GM23338 (cell line): ENCODE data around the gene G6PC3. TPM values are rescaled to one million over a fixed set of nuclear protein-coding genes. Genes with fewer than 3 reads are reported as not detected.
A peak's percentile ranks its signal among the peaks of the same experiment; 100 is the strongest.

Experiments used
- ATAC-seq: fragments of 200-7000 bp; cut with Tn5 transposase; 3 replicates; pipeline ENCODE4 v1.9.1; 2020
- DNase-seq: peaks from one replicate; pipeline ENCODE4 v3.0.0-alpha.2; 2015; ENCODE audit warnings: low spot score
- H2AFZ ChIP-seq: fragments of 200-600 bp; sonication (generic); 2 replicates; pipeline ENCODE4 v1.8.0; 2016; ENCODE audit warnings: antibody characterized with exemption, mild to moderate bottlenecking, moderate library complexity
- H3F3A ChIP-seq: fragments of 200-600 bp; sonication (generic); replicated peaks from 2 replicates; pipeline ENCODE4 v1.8.0; 2017; ENCODE audit warnings: antibody characterized with exemption, mixed run types, low read depth
- H3K27ac ChIP-seq: fragments of 200-600 bp; sonication (generic); 2 replicates; pipeline ENCODE4 v1.6.1; 2016; ENCODE audit warnings: low read depth
- H3K27me3 ChIP-seq: fragments of 200-600 bp; sonication (generic); 2 replicates; pipeline ENCODE4 v1.8.0; 2016; ENCODE audit warnings: mild to moderate bottlenecking, mixed run types, moderate library complexity; ENCODE audit not compliant: insufficient read depth
- H3K36me3 ChIP-seq: fragments of 200-600 bp; sonication (generic); 2 replicates; pipeline ENCODE4 v1.8.0; 2016; ENCODE audit warnings: mild to moderate bottlenecking; ENCODE audit not compliant: insufficient read depth
- H3K4me1 ChIP-seq: fragments of 200-600 bp; sonication (generic); 2 replicates; pipeline ENCODE4 v1.8.0; 2016; ENCODE audit warnings: mild to moderate bottlenecking, moderate library complexity; ENCODE audit not compliant: insufficient read depth
- H3K4me2 ChIP-seq: fragments of 200-600 bp; sonication (generic); 2 replicates; pipeline ENCODE4 v1.7.1; 2017; ENCODE audit warnings: mixed run types
- H3K4me3 ChIP-seq: fragments of 200-600 bp; sonication (generic); 2 replicates; pipeline ENCODE4 v1.6.1; 2016; ENCODE audit warnings: mixed run types
- H3K79me2 ChIP-seq: fragments of 200-600 bp; sonication (generic); replicated peaks from 2 replicates; pipeline ENCODE4 v1.8.0; 2017; ENCODE audit warnings: mild to moderate bottlenecking; ENCODE audit not compliant: insufficient read depth
- H3K9me2 ChIP-seq: fragments of 200-600 bp; sonication (generic); 2 replicates; pipeline ENCODE4 v1.8.0; 2017; ENCODE audit not compliant: insufficient read depth
- H4K20me1 ChIP-seq: fragments of 200-600 bp; sonication (generic); replicated peaks from 2 replicates; pipeline ENCODE4 v1.8.0; 2017; ENCODE audit warnings: mild to moderate bottlenecking; ENCODE audit not compliant: insufficient read depth
- H3K27ac Mint-ChIP-seq: 2 replicates; pipeline ENCODE4 v1.8.0; 2020; ENCODE audit warnings: inconsistent platforms, mild to moderate bottlenecking, moderate library complexity, mixed read lengths
- H3K27me3 Mint-ChIP-seq: 3 replicates; pipeline ENCODE4 v1.8.0; 2022; ENCODE audit warnings: low read depth, mild to moderate bottlenecking, moderate library complexity, mixed read lengths, inconsistent platforms; ENCODE audit not compliant: insufficient read depth, poor library complexity
- H3K36me3 Mint-ChIP-seq: 3 replicates; pipeline ENCODE4 v1.8.0; 2021; ENCODE audit warnings: low read depth, mild to moderate bottlenecking, inconsistent platforms, moderate library complexity, mixed read lengths
- H3K4me1 Mint-ChIP-seq: 3 replicates; pipeline ENCODE4 v1.8.0; 2020; ENCODE audit warnings: mild to moderate bottlenecking, inconsistent platforms, mixed read lengths
- H3K4me3 Mint-ChIP-seq: 3 replicates; pipeline ENCODE4 v1.8.0; 2021; ENCODE audit warnings: moderate library complexity, mild to moderate bottlenecking, inconsistent platforms, mixed read lengths
- H3K9me3 Mint-ChIP-seq: 3 replicates; pipeline ENCODE4 v1.8.0; 2020; ENCODE audit warnings: moderate library complexity, mild to moderate bottlenecking, inconsistent platforms, mixed read lengths
- CREB1 ChIP-seq: fragments of 250-450 bp; sonication (Bioruptor Pico); IDR thresholded peaks from 2 replicates; pipeline ENCODE4 v1.5.0; 2020; ENCODE audit warnings: low read depth, mild to moderate bottlenecking, moderate library complexity
- CTCF ChIP-seq, 2 experiments: fragments of 200-600 bp in 1 of 2; sonication (generic) in 1 of 2; conservative IDR thresholded peaks; 2 replicates each; pipeline versions ENCODE4 v1.5.1 to v1.6.1; 2016 to 2017; ENCODE audit warnings: antibody characterized with exemption in 2 of 2, low read depth in 2 of 2, mild to moderate bottlenecking in 2 of 2, moderate library complexity in 1 of 2
- ETS1 ChIP-seq: IDR thresholded peaks from 2 replicates; pipeline ENCODE4 v1.6.1; 2016; ENCODE audit warnings: antibody characterized with exemption
- EZH2 ChIP-seq: fragments of 200-600 bp; sonication (generic); IDR thresholded peaks from one replicate; pipeline ENCODE4 v1.8.0; 2017; ENCODE audit warnings: antibody characterized with exemption, mild to moderate bottlenecking, low read depth; ENCODE audit not compliant: unreplicated experiment
- EZH2phosphoT487 ChIP-seq: fragments of 200-600 bp; sonication (generic); IDR thresholded peaks from one replicate; pipeline ENCODE4 v1.8.1; 2018; ENCODE audit warnings: antibody characterized with exemption; ENCODE audit not compliant: unreplicated experiment
- JUNB ChIP-seq: IDR thresholded peaks from one replicate; pipeline ENCODE4 v1.6.1; 2016; ENCODE audit warnings: antibody characterized with exemption; ENCODE audit not compliant: unreplicated experiment
- NANOG ChIP-seq: IDR thresholded peaks from 2 replicates; pipeline ENCODE4 v1.6.1; 2016; ENCODE audit warnings: antibody characterized with exemption, borderline replicate concordance
- POLR2AphosphoS5 ChIP-seq: IDR thresholded peaks from 2 replicates; pipeline ENCODE4 v1.6.1; 2016; ENCODE audit warnings: antibody characterized with exemption, low read depth
- REST ChIP-seq: IDR thresholded peaks from one replicate; pipeline ENCODE4 v1.6.1; 2018; ENCODE audit warnings: antibody characterized with exemption; ENCODE audit not compliant: unreplicated experiment
- STAT1 ChIP-seq: IDR thresholded peaks from one replicate; pipeline ENCODE4 v1.6.1; 2016; ENCODE audit warnings: antibody characterized with exemption; ENCODE audit not compliant: unreplicated experiment
- ZNF114 ChIP-seq: fragments of 250-450 bp; sonication (Bioruptor Pico); IDR thresholded peaks from 2 replicates; pipeline ENCODE4 v1.5.0; 2020; ENCODE audit warnings: mild to moderate bottlenecking, moderate library complexity
- ZNF331 ChIP-seq: fragments of 250-450 bp; sonication (Bioruptor Pico); IDR thresholded peaks from 2 replicates; pipeline ENCODE4 v1.5.0; 2020; ENCODE audit warnings: low read depth, mild to moderate bottlenecking, moderate library complexity
- ZNF462 ChIP-seq: fragments of 250-450 bp; sonication (Bioruptor Pico); IDR thresholded peaks from 2 replicates; pipeline ENCODE4 v1.5.0; 2020; ENCODE audit warnings: mild to moderate bottlenecking, moderate library complexity
- polyA plus RNA-seq: library from polyadenylated mRNA; unstranded; fragments of >200 nt; fragmentation: Nextera tagmentation; extraction: Ambion mirVana; gene quantifications from 2 replicates; pipeline ENCODE4 v1.2.1, GENCODE V29; 2016
- total RNA-seq: library from RNA; depleted of rRNA; stranded (reverse); fragments of >200 nt; shearing (Covaris generic); gene quantifications from 2 replicates; pipeline ENCODE4 v1.2.3, GENCODE V29; 2014

Gene G6PC3
- total and polyA plus RNA-seq, 2 experiments from 2014 or later, result 112 to 143 TPM

- DNase-seq (no peak), ATAC-seq (no peak)
- no peak overlapping the region for H3K4me2 ChIP-seq
- no peaks in the 10 kb centered on the region for H3K9me2 ChIP-seq
- peaks cover 98% of the 10 kb centered on the region for H3K79me2 ChIP-seq
- peaks cover 54% of the 10 kb centered on the region for H3K36me3 ChIP-seq
- H4K20me1 ChIP-seq, result peaks cover 71% of the 10 kb centered on the region
- H2AFZ ChIP-seq, result no peak overlapping the region
- H3K4me1 Mint-ChIP-seq, result peaks cover 18% of the 10 kb centered on the region
- peaks cover 78% of the 10 kb centered on the region for H3K36me3 Mint-ChIP-seq
- H3K4me3 Mint-ChIP-seq, result no peak overlapping the region
- no peaks in the 10 kb centered on the region; the same call in 2 of the 3 replicates for H3K9me3 Mint-ChIP-seq
- H3K27me3 ChIP-seq, result no peaks in the 10 kb centered on the region
- TF ChIP-seq NANOG (no peak), ZNF462 (CRISPR knock-in tag) (no peak), CTCF (conservative IDR thresholded peaks at IDR 0.05; ENCODE audit: low read depth in 2 of 2) (no peak), ETS1 (no peak), JUNB (no peak), EZH2phosphoT487 (no peak), REST (no peak), CREB1 (no peak), POLR2AphosphoS5 (no peak), ZNF331 (CRISPR knock-in tag) (no peak), STAT1 (no peak), EZH2 (no peak), ZNF114 (CRISPR knock-in tag) (no peak)
- peaks cover 19% of the 10 kb centered on the region; the same call in 1 of the 2 replicates for H3F3A ChIP-seq
- H3K4me3 ChIP-seq, result no peak overlapping the region
- peaks cover 2% of the 10 kb centered on the region for H3K27me3 Mint-ChIP-seq
- no peak overlapping the region for H3K27ac Mint-ChIP-seq
- 0 out of 2 replicates have a peak overlapping the region, but pooled peaks have one; percentile 59 for H3K27ac ChIP-seq
- peaks cover 10% of the 10 kb centered on the region for H3K4me1 ChIP-seq
Measured at GRCh38 chr17:44061446-44061845, 9.1 kb upstream of the G6PC3 start.
